HG02759 (cell line): ENCODE results near the gene ESM1.

ENCODE experiments used
- ATAC-seq: cut with Tn5 transposase; IDR thresholded peaks from one replicate; pipeline ENCODE4 v1.9.1; 2021; ENCODE audit warnings: mild to moderate bottlenecking, moderate library complexity; ENCODE audit not compliant: unreplicated experiment

ESM1 gene

GRCh38 chr5:54988218-54988617 is 2.8 kb upstream of the ESM1 start:
- no peak for ATAC-seq

- no peak for ATAC-seq
These were observed 869 bp upstream of the ESM1 start for GRCh38 chr5:54986269-54986654.

DNA sequence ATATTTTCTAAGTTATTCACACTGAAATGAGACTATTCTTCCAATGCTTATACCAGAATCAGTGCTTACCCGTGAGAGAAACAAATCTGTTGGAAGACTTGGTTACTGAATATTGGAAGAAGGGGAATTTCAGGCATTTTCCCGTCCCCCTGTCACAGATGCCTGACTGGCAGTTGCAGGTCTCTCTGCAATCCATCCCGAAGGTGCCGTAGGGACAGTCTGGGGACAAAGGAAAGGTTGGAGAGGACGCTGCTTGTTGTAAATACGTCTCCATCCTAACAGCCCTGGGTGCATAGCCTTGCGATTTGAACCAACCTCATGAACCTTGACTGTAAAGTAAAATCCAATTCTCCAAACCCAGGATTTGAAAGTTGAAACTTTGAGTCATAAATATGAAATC is 3.5 kb downstream of the ESM1 start:
- no peak for ATAC-seq

- ATAC-seq = no peak
These were observed 9.7 kb downstream of the ESM1 start for GRCh38 chr5:54975701-54976100.

DNA sequence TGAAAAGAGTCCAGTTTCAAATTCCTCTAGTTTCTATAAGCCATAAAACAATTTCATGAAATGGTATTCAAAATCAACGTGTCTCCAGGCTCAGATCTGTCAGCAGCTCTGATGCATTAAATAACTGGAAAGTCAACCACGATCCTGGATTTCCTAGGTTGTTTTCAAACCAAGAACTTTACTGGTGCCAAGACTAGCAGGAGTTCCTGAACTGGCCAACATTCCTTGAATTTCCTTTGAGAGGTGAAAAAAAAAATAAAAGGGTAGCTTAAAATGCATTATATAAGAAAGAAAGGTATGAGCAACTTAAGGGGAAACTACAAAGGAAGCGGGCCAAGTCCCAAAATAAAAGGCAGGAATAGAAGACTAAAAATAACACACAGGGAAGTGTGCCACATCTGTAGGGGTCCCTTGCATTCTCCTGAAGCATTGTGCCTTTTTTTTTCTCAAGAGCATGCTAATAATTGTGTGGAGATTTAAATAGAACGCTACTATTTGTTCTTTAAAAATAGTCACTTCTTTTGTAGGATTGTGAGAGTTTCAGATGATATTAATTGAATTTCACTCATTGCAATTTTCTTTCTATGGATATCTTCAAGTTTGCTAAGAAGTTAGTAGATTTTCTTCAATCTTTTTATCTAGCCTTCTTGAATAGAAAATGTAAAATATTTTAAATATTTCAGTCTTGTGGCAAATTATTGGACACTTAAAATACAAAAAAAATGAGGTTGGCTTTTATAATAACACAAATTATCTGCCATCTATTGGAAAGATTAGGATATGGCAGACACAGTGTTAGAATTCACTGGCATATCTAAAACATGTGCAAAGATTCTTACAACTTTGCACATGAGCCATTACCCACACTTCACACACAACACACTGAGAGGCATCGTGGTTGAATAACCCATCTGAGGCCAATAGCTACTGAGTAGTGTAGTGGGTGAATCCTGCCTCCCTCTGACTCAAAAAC is 15.3 kb downstream of the ESM1 start:
- ATAC-seq = no peak

DNA sequence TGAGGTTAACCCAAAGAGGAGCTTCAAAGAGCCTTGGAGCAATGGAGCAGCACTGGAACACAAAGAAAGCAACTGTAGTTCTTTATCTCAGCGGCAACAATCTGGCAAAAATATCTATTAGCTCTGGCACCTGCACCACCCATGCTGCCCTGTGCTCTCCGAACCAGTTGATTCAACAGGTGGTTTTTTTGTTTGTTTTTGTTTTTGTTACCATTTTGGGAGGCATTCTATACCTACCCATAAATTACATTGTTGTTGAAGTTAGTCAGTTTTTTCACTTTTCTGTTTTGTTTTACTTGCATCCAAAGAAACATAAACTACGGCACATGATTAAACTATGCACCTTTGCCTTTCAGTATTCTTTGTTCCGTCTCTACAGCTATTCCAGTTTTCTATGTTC is 16.2 kb downstream of the ESM1 start:
- ATAC-seq = no peak

DNA sequence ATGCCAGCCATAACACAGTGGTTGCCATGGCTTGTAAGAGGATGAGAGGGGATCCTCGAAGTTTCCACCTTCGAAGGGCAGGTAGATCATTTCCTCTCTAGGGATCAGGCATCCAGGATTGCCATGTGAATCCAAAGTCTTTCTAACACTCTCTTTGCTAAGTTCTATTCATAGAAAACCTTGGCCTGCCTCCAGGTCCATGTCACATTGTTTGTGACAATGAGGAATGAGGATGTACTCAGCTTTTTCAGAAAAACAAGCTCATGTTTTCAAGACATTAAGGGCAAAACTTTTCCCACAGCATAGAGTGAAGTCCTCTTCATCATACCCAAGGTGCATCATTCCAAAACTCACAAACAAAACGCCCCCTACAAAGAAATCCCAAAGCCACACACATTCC is 19.6 kb downstream of the ESM1 start:
- ATAC-seq = no peak

GRCh38 chr5:54964405-54964804 is 21.0 kb downstream of the ESM1 start:
- no peak for ATAC-seq

DNA sequence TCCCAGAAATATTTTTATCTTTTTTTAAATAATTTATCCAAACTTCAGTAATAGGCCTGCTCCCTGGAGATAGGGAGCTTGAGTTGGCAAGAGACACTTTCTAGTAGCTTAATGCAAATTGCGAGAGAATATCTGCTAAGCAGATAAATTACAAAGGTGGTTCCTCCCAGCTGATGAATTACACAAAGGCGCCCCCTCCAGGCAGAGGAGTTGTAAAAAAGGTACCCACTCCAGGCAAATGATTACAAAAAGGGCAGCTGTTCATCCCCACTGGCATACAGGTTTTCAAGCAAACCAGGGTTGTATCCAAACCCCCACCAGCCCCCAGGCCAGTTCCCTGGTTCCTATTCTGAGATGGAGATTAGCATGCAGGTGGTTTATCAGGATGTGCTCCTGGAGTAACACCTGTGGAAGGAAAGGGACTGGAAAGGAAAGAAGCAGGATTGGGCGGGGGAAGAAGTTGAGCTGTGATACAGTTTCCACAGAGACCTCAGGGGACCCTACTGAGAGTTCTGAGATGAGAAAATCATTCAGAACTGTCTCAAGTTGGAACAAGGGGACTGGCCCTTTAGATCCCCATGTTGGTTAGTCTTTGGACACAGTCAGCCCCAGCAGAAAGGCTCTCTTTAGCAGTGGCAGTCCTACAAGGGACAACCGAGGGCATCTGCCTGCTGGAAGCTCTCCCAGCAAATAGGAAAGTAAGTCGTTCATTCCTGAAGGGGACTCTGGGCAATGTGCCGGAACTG is 25.5 kb downstream of the ESM1 start:
- no peak for ATAC-seq

GRCh38 chr5:54956922-54957321 is 28.5 kb downstream of the ESM1 start:
- no peak for ATAC-seq

GRCh38 chr5:54947187-54947586 is 38.2 kb downstream of the ESM1 start:
- no peak for ATAC-seq

- no peak for ATAC-seq
These were observed 39.0 kb downstream of the ESM1 start for GRCh38 chr5:54946306-54946819.

DNA sequence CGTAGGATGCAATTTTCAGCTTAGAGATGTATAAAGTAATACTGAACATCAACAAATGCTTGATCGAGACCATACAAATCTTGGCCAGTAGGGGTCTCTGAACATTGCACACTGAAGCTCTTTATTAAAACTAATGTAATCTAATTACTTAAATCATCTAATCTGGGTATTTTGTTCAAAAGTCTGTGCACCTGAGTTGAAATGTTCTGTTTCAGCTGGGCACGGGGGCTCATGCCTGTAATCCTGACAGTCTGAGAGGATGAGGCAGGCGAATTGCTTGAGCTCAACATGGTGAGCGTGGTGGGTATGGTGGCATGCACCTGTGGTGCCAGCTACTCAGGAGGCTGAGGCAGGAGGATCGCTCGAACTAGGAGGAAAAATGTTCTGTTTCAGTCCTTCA is 41.0 kb downstream of the ESM1 start:
- no peak for ATAC-seq

GRCh38 chr5:54942064-54942778 is 43.2 kb downstream of the ESM1 start:
- ATAC-seq = no peak

DNA sequence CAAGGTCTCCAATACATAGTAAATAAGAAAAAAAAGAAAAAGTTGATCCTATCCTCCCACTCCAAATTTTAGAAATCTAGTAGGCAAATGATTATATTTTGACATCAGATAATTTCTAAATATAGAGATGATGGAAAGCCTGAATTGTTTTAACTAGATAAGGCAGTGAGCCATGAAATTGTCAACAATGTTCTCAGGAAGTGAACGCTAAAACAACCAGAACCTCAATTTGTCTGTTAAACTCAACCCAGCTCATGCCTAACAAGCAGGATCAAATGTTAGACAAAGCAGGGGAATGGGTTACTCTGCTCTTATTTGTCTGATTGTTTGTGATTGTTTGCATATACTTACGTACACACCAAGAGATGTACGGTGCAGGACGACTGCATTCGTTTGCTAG is 49.2 kb downstream of the ESM1 start:
- ATAC-seq = no peak

DNA sequence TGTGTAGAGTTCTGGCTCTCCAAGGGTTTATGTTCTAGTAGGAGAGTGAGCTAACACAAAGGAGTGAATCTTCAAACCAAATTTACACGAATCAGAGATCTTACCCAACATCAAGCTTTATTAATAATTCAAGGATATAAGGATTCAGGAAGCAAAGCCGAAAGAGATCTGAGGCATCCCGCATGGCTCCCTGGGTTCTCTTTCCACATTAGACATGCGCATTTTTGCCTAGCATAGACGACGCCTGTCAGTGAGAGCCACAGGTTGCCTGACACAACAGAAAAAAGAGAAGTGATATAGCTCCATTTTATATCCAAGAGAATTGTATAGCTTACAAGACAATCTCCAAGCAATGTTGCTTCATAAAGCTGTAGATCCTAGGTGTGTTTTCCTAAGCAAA is 52.6 kb downstream of the ESM1 start:
- ATAC-seq = no peak

DNA sequence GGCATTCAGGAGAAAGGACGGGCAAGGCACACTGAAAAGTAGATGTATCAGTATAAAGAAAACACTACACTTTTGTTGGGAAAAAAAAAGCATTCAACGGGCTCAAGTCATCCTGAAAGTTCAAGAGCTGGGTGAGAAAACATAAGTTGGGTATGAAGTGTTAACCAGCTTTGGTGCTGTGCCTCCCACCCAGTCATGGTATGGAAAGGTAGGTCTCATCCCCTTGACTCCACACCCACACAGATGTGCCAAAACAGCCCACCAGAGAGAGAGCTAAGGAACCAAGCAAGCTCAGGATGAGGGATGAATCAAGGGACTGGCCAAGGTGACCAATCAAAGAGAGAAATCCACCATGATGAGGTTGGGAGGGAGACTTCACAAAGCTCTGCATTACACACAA is 54.7 kb downstream of the ESM1 start:
- no peak for ATAC-seq
